Islet precursor cell (in vitro differentiated cells): ENCODE measurements around the gene RPS13.
"Not testable (repeated sequence)": the region's sequence is repeated elsewhere in the genome, so short reads cannot be mapped to it uniquely, and the experiment has no call there.

ENCODE experiments used
- DNase-seq: peaks from one replicate; pipeline ENCODE4 v3.0.0-alpha.2; 2018

RPS13 gene

DNA sequence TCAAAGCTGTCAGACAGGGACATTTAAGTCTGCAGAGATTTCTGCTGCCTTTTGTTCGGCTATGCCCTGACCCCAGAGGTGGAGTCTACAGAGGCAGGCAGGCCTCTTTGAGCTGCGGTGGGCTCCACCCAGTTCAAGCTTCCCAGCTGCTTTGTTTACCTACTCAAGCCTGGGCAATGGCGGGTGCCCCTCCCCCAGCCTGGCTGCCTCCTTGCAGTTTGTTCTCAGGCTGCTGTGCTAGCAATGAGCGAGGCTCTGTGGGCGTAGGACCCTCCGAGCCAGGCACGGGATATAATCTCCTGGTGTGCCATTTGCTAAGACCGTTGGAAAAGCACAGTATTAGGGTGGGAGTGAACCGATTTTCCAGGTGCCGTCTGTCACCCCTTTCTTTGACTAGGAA is 43.4 kb downstream of the RPS13 start:
- not testable (repeated sequence) for DNase-seq

GRCh38 chr11:17026487-17027082 is 50.9 kb downstream of the RPS13 start:
- no peak for DNase-seq

DNA sequence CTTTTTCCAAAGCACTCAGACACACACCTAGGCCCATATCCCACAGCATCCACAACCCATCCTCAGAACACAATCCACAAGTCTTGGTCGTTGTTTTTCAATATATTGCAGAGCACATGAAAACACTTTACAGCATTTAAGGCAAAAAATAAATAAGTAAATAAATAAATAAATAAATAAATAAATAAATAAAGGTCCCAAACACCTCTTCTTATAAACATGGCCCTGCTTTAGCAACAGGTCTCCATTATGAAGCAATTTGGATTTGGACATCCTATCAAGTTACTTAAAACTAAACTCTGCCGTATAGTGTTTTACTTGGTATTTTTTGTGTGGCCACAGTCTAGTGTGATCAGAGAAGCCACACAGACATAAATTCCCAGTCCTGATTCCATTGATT is 52.5 kb downstream of the RPS13 start:
- no peak for DNase-seq
